Glomerular visceral epithelial cell (primary cell): ENCODE results near the gene SUN1.

Source experiments
- DNase-seq: peaks from one replicate; pipeline ENCODE4 v3.0.0-alpha.2; 2016; ENCODE audit errors: extremely low spot score

The SUN1 gene

DNA sequence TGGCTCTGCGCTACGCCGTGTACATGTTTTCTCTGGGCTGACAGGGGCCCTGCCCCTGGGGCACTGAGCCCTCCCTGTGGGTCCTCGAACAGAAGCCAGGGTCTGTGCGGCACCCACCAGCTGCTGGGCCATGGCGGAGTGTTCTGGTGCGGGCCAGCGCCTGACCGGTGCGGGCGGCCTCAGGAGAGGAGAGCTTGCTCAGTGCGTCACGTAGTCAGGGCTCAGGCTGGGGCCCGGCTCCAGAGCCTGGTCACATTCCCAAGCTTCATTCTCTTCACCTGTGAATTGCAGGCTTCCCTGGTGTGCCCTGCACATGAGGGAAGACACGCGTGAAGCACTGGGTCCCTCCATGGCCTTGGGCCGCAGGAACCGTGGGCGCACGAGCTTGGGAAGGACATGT lies 59.5 kb downstream of the SUN1 start:
- DNase-seq = no peak

DNA sequence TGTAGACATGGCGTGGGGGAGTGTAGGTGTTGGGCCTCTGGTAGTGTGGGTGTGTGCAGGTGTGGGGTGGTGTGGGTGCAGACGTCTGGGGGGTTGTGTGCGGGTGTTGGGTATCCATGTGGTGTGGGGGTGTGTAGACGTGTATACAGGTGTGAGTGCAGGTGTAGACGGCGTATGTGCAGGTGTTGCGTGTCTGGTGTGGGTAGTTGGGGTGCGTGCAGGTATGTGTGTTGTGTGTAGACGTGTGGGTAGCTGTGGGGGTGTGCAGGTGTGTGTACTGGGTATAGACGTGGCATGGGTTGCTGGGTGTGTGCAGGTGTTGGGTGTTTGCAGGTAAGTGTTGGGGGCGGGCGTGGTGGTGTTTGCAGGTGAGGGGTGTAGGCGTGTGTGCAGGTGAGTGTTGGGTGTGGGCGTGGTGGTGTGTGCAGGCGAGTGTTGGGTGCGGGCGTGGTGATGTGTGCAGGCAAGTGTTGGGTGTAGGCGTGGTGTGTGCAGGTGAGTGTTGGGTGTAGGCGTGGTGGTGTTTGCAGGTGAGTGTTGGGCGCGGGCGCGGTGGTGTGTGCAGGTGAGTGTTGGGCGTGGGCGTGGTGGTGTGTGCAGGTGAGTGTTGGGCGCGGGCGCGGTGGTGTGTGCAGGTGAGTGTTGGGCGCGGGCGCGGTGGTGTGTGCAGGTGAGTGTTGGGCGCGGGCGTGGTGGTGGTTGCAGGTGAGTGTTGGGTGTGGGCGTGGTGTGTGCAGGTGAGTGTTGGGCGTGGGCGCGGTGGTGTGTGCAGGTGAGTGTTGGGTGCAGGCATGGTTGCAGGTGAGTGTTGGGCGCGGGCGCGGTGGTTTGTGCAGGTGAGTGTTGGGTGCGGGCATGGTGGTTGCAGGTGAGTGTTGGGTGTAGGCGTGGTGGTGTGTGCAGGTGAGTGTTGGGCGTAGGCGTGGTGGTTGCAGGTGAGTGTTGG lies 60.6 kb downstream of the SUN1 start:
- no peak for DNase-seq

DNA sequence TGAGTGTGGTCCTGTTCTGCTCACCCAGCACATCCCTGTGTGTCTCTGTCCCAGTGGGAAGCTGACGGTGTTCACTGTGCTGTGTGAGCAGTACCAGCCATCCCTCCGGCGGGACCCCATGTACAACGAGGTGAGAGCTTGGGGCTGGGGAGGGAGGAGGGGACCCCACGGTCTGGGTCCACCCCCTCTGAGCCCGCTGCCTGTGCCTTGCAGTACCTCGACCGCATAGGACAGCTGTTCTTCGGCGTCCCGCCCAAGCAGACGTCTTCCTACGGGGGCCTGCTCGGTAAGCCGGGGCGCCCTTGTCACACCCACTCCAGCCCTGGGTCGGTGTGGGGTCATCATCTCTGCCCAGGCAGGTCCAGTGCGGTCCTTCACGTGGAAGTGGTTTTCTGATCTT lies 61.4 kb downstream of the SUN1 start:
- no peak for DNase-seq

DNA sequence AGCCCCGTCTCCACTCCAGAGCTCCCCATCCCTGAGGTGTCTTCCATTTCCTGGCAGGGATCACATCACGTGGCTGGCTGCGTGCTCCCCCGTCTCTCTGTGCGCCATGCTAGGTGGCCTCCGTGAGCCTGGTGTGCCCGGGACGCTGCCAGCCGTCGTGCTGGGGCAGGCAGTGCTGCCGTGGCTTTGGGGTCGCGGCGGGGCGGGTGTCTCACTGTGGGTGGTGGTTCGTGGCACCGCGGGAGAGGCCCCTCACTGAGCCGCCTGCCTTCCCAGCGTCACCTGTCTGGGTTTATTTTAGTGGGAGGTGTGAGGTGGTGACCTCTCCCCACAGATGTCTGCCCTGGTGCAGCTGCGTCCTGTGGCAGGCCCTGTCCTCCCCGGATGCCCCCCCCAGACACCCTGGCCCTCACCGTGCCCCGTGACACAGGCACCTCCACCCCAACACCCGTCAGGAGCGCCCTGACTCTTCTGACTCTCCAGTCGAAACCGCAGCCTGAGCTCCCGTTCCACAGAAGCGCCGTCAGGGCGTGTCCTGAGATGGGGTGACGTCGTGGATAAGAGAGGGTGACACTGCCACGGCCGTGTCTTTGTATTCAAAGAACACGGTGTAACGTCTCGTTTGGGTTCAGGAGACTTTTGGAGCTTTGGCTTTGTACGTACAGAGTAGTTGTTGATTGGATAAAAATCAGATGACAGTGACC lies 62.0 kb downstream of the SUN1 start:
- DNase-seq = no peak

DNA sequence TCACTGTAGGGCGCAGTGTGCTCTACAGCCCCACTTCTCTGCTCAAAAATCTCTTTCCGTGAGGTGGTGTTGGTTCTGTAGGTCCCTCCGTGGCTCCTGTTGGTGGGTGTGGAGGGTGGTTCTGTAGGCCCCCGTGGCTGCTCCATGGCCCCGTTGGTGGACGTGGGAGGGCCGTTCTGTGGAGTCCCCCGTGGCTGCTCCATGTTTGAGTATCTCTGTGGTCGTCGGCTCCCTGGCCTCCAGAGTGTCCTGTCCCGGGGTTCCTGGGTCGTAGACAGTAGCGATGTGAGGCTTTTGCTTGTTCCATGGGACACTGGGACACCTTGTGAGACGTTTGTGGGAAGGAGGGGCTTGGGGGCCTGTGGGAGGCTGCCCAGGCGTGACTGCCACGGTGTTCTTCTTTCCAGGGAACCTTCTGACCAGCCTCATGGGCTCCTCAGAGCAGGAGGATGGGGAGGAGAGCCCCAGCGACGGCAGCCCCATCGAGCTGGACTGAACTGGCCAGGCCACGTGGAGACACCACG lies 62.7 kb downstream of the SUN1 start:
- no peak for DNase-seq

DNA sequence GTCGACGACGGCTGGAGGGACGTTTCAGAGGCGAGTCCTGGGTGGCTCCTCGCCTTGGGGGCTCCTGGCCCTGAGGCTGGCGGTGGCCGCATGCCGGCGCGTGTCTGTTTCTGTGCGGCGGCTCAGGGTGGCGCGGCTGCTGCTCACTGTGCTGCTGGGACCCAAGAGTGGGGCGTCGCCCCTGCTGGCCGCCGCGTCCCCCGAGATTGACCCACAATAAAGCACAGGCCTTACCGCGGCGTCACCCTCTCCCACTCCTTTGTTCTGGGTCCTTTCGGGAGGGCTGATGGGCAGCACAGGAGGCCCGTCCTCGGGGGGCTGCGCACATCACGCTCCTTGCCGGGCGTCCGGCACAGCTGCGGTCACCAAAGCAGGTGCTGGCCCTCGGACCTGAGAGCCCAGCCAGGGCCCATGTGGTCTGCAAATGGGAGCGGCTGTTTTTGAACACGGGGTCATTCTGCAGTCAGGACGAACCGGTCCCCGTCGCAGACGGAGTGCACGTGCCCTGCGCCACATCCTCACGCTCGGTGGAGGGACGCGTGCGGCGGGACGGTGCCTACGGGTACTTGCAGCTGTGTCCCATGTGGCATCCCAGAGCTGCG lies 63.3 kb downstream of the SUN1 start:
- no peak for DNase-seq

DNA sequence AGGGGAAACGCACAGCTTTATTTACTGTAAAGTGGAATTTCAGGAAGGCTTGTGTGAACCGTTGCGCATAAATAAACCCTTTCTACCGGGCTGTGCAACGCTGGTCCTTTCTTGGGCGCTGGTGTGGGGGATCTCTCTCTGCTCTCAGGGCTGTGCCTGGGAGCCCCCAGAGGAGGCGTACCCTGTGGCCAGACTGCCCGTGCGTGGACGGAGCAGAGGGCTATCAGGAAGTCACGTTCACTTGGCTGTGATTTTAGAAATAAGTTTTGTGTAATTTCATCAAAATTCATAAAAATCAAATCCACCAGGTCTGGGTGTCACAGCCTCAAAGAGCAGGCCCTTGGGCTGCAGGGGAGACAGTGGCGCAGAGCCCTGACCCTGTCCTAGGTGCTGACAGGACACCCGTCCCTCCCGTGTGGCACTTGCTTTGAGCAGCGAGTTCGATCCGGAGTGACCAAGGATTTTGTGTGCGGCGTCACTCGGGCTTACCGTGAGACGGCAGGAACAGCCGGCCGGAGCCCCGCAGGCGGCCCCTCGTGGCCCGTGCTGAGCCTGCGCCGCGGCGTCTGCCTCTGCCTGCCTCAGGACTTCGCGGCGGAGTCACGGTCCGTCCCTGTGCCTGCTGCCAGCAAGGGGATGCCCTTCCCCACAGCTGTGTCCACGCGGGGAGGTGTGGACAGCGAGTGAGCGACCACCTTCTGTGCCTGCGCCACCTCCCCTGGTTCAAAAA lies 64.2 kb downstream of the SUN1 start:
- DNase-seq = no peak

DNA sequence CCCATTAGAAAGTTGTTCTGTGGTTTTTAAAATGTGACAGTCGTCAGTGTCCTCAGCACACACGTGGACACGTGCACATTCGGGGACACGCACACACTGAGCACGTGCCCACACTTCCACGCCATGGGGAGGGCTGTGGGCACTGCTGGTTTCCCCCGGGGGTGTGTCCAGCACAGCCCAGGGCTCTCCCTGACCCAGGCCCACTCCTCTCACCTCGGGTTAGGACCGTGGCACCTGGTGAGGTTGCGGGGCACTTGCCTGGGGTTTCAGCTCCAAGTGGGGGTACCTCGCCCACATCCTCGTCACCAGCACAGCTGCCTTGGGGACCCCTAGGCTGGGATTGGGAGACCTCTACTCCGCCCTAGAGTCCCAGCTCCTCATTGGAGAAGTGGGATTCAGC lies 64.8 kb downstream of the SUN1 start:
- no peak for DNase-seq

DNA sequence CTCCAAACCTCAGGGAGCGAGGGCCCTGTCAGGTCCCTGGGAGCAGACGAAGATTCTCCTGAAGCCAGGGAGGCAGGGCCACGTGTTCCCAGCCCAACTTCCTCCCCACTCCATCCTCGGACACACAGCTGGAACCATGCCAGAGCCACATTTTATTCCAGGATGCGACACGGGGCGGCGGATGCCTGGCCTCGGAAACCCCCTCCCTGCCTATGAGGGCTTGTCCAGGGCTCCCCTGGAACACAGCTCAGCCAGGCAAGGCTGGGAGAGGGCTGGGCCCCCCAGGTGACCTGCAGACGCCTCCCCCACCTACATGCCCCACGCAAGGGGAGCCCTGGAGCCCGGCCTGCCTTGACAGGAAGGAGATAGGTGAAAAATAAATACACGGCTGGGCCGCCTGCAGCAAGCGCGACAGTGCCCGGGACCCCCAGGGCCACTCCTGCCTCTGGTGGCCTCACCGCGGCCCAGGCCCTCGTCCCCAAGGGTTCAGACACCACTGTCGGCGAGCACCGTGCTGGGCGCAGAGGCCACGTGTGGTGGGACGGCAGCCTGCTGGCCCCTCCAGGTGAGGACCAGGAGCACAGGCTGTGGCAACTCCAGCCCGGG lies 65.6 kb downstream of the SUN1 start:
- DNase-seq = peak; percentile 26

DNA sequence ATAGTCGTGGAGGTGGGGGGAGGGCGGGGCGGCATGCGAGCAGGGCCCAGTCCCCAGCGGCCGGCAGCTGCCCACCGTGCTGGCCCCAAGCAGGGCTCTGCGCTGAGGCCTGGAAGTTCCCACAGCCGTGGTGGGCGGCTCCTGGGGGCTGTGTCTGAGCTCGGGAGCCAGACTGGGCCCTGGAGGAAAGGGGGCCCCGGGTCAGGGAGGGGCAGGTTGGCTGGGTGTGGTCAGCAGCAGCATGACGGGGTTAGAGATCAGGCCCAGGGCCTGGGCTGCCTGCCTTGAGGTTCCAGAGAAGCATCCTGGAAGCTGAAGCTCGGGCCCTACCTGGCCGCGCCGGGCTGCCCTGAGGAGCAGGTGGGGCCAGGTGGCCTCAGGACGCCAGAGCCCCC lies 66.2 kb downstream of the SUN1 start:
- no peak for DNase-seq

DNA sequence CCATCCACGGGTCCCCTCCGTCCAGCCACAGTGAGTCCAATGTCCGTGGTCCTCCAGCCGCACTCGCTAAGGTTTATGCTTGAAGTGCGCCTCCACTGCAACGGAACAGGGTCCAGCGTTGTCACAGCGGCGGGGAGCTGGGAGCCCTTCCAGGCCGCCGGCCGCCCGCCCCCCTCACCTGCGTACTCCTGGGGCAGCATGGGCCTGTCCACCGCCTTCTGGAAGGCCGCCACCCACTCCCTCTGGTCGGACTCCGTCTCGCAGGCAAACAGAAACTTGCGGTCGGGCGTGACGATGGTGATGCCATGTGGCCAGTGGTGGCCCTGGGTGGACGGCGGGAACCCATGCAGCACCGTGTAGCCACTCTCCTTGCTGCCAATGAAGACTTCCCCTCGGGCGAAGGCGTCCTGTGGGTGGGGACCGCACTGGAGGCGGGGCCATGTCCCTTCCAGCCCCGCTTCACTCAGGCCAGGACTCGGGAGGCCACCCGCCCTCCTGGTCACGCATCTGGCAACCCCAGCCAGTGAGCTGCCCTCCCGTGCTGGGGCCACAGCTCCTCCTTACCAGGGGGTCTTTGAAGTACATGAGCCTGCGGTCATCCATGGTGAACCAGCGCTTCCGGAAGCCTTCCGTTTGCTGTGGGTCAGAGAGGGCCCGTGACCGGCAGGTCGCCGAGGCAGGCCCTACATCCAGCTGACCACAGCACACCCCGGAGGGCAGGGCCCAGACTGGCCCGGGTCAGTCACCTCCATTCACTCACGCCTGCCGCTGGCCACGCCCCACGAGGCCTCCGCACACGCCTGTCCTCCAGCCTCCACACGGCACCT lies 66.8 kb downstream of the SUN1 start:
- DNase-seq = no peak

DNA sequence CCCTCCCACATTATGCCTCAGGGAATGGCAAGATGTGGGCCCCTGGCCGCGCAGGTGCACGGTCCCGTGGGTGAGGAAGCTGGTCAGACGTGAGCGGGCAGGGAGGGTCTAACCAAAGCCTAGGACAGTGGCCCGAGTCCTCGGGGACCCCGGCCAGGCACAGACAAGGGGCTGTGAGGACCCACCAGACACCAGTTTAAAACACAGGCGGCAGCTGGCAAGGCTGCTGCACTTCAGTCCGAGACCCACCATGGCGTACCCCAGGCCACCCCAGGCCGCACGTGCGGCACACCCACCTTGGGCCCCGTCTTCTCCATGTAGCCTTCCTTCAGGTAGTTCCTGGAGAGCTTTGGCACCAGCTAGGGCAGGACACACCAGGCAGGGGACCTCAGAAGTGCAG lies 67.5 kb downstream of the SUN1 start:
- DNase-seq = no peak

DNA sequence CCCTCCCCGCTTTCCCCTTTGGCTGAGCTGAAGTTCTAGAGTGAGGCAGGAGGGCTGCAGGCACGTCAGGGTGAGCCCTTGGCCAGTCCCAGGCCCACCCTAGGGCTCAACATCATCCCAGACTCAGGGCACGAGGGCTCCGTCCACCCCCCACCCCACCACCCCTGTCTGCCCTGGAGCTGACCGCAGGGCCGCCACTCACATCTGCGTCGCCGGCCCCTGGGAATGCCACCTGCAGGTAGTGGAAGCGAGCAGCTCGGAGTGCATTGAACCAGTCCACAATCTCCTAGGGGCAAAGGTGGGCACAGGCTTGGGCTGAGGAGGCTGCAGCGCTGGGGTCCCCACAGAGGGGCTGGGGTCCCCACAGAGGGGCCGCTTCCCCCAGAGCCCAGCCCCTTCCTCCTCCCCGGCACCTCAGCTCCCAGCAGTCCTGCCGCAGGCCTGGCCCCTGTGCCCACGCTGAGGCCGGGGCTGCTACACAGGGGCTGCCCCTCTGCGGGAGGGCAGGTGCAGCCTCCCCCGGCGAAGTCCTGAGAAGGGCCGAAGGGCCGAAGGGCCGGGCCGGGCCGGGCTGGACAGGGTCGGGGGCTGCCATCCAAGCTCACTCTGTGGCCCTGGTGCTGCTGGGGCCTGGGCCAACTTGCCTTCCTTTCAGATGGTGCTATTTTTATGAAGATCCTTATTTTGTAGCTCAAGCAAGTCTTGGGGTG lies 68.2 kb downstream of the SUN1 start:
- no peak for DNase-seq

DNA sequence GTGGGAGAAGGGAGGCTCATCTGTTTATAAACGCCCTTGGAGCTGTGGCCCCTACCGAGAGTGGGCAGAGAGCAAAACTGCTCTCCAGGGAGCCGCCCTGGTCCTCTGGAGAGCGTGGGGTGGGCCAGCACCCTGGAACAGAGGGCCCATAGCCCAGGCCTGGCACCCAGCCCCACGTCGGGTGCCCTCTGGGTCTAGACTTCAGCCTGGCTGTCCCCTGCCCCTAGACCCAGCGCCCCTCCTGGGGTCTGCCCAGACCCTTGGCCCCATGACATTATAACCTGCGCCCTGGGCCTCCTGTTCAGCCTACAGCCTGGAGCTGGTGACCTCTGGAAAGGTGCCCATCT lies 68.7 kb downstream of the SUN1 start:
- DNase-seq = no peak

DNA sequence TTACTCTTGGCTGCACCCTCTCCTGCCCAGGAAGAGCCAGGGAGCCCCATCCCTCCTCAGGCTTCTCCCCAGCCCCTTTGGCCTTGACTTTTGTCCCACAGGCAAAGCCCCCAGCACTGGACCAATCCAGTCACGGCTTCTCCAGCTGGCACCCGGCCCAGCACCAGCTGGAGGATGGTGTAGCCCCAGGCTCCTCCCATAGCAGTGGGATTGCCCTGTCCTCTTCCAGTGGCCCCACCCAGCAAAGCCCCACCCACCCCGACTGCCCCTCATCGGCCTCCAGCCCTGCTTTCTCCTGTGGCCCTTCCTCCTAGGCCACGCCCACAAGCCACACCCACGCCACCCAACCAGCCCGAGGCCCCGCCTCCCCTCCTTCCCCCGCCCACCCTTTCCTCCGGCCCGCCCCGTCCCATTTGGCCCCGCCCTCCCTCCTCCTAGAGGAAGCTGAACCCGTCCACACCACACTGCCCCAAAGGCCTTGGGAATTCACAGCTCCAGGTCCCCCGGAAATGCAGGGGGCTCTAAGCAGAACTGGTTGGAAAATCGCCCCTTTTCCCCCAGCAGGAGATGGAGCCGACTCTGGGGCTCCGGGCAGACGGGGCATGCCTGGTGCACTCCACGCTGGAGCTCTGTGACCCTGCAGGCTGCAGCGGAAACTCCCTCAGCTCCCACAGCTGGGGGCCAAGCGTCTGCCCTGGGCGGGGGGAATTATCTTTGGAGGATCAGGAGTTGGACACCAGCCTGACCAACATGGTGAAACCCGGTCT lies 69.3 kb downstream of the SUN1 start:
- peak; percentile 84 for DNase-seq

DNA sequence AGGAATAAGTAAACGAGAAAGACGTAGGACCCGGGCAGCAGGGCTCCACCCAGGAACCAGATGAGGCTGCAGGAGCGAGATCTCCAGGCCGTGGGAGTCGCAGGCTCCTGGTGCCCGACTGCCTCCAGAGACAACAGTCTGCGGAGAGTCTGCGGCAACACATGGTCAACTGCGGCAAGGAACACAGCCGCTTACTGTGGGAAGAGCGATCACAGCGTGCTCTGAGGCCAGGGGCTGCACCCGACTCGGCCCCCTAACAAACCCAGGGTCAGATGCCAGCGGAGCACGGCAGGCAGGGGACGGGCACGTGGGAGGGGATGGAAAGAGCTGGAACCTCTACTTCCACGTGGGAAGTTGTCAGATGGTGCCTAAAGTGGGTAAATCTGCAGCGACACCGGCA lies 70.7 kb downstream of the SUN1 start:
- no peak for DNase-seq

DNA sequence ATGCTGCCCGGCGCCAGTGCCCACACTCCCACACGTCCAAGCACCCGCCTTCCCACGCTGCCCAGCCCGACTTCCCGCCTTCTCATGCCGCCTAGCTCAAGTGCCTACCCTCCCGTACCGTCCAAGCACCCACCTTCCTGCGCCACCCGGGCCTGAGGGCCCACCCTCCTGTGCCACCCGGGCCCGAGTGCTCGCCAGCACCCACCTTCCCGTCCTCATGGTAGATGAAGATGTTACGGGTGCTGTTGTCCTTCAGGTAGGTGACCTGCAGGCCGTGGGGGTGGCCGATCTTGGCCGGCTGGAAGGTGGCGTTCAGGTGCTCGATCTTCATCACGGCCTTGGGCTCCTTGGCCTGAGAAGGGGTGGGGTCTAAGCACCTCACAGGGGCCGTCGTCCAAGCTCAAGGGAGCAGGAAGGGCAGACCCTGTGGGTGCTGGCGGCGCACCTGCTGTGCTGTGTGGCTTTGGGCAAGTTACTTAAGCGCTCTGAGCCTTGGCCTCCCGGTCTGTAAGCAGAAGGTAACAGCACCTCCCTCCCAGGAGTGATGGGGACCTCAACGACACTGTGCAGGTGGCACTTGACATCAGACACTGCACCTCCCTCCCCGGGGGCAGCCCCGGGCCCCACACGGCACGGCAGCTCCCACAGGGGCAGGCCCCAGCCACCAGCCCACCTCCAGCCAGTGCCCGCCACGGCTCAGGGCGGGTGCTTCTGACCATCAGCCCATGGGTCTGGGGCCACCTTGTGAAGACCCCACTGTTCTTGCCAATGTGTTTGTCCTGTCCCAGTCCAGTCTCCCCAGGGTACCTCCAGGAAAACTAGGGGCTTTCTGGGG lies 71.9 kb downstream of the SUN1 start:
- no peak for DNase-seq

DNA sequence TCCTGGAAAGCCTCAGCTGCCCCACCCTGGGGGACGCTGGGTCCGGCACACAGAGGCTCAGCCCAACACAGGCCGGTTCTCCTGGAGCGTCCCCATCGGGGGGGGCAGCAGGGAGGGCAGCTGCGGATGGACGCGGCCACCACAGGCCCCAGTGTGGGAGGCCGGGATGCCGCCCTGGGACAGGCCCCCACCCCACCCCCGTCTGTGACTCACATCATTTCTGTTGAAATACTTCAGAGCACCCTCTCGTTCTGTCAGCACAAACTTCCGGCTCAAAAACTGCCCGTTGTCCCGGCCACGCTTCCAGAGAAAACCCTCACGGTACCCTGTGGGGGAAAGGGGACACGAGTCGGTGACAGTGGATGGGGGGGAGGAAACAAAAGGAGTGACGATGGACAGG lies 72.6 kb downstream of the SUN1 start:
- no peak for DNase-seq
